ENCODE measurements around the gene GCNT3.
"Not testable (repeated sequence)": the region's sequence is repeated elsewhere in the genome, so short reads cannot be mapped to it uniquely, and the experiment has no call there.

The GCNT3 gene

DNA sequence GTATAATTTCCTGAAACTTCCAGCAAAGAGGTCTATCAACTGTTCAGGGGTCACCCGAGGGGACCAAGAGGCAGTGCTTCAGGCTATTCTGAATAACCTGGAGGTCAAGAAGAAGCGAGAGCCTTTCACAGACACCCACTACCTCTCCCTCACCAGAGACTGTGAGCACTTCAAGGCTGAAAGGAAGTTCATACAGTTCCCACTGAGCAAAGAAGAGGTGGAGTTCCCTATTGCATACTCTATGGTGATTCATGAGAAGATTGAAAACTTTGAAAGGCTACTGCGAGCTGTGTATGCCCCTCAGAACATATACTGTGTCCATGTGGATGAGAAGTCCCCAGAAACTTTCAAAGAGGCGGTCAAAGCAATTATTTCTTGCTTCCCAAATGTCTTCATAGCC lies 6.8 kb downstream of the GCNT3 start:
- H3K9me3 ChIP-seq (ENCODE audit: control insufficient read depth, low read length): no peaks in the 10 kb centered on the region
- no peak overlapping the region for H3K9ac ChIP-seq (ENCODE audit: low read length)
- H3K27me3 ChIP-seq (replicated peaks; ENCODE audit: control insufficient read depth, insufficient read depth, low read length): peaks cover 19% of the 10 kb centered on the region
- no peaks in the 10 kb centered on the region for H3K36me3 ChIP-seq (ENCODE audit: control insufficient read depth, insufficient read depth, low read length, severe bottlenecking)
- no peaks in the 10 kb centered on the region for H3K4me1 ChIP-seq (ENCODE audit: control insufficient read depth, insufficient read depth, low read length)
- H3K4me3 ChIP-seq (ENCODE audit: low read length): no peak overlapping the region
- DNase-seq (ENCODE audit: low read depth): no peak

DNA sequence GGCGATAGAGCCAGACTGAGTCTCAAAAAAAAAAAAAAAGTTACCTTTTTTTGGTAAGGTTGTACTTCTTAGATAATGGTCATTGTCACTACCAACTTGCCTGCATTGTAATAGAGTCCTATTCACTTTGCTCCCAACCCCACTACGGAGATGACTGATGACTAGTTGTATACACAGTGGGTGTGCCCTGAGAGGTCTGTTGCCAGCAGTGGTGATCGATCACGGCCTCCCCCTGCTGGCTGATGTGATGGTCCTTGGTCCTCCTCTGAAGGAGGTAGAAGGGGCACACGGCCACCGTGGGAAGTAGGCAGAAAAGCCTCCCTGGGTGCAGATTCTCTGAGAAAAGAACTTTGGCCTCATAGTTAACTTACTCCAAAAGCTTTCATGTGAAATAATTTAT lies 10.7 kb downstream of the GCNT3 start:
- H3K36me3 ChIP-seq (ENCODE audit: control insufficient read depth, insufficient read depth, low read length, severe bottlenecking): no peaks in the 10 kb centered on the region
- H3K27me3 ChIP-seq (replicated peaks; ENCODE audit: control insufficient read depth, insufficient read depth, low read length): peaks cover 33% of the 10 kb centered on the region
- H3K9ac ChIP-seq (ENCODE audit: low read length): no peak overlapping the region
- DNase-seq (ENCODE audit: low read depth): peak; percentile 59
- no peaks in the 10 kb centered on the region for H3K9me3 ChIP-seq (ENCODE audit: control insufficient read depth, low read length)
- H3K4me3 ChIP-seq (ENCODE audit: low read length): no peak overlapping the region
- H3K4me1 ChIP-seq (ENCODE audit: control insufficient read depth, insufficient read depth, low read length): no peaks in the 10 kb centered on the region

DNA sequence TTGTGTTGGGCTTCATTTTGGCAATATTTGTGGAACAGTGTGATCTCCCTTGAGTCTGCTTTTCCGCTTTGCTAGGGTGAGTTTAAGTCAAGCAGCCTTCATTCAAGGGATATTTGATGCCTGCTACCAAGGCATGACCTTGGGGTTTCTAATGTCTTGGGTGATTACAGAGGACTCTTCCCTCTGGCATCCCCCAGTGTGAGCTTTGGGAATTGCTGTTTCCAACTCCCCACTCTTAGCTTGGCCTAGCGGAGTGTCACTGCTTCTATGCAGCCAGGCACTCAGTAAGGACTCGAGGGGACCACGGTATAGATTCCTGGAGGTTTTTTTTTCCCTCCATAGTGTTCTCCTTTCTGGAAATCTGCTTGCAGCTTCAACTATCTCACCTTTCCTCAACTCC lies 21.1 kb downstream of the GCNT3 start:
- H3K27me3 ChIP-seq (replicated peaks; ENCODE audit: control insufficient read depth, insufficient read depth, low read length): no peaks in the 10 kb centered on the region
- DNase-seq (ENCODE audit: low read depth): no peak
- H3K36me3 ChIP-seq (ENCODE audit: control insufficient read depth, insufficient read depth, low read length, severe bottlenecking): peaks cover 10% of the 10 kb centered on the region
- no peak overlapping the region for H3K9ac ChIP-seq (ENCODE audit: low read length)
- no peaks in the 10 kb centered on the region for H3K4me1 ChIP-seq (ENCODE audit: control insufficient read depth, insufficient read depth, low read length)
- H3K4me3 ChIP-seq (ENCODE audit: low read length): no peak overlapping the region
- no peaks in the 10 kb centered on the region for H3K9me3 ChIP-seq (ENCODE audit: control insufficient read depth, low read length)

DNA sequence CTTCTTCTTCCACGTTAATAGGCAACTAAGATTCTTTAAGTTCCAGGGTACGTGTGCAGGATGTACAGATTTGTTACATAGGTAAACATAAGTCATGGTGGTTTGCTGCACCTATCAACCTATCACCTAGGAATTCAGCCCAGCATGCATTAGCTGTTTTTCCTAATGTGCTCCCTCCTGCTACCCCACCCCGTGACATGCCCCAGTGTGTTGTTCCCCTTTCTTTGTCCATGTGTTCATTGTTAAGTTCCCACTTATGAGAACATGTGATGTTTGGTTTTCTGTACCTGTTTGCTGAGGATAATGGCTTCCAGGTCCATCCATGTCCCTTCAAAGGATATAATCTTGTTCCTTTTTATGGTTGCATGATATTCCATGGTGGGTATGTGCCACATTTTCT lies 24.6 kb downstream of the GCNT3 start:
- DNase-seq (ENCODE audit: low read depth): no peak
- no peaks in the 10 kb centered on the region for H3K4me1 ChIP-seq (ENCODE audit: control insufficient read depth, insufficient read depth, low read length)
- no peaks in the 10 kb centered on the region for H3K27me3 ChIP-seq (replicated peaks; ENCODE audit: control insufficient read depth, insufficient read depth, low read length)

DNA sequence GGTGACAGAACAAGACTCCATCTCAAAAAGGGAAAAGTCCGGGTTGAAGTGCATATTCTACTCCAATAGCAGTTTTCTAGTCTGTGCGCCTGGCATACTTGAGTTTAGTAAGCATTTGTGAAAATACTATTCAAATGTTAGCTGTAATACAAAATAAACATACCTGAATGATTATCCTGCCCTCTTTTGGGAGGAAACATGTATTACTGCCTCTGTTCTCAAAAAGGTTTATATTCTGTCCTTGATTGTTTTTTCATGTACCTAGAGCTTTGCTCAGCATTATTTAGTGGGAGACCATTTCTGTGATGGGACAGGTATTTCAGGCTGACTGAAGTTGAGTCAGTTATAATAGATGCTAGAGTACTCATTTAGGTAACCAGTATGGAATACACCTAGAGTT lies 25.9 kb downstream of the GCNT3 start:
- not testable (repeated sequence) for H3K27me3 ChIP-seq (replicated peaks; ENCODE audit: control insufficient read depth, insufficient read depth, low read length); DNase-seq (ENCODE audit: low read depth); H3K9ac ChIP-seq (ENCODE audit: low read length); H3K4me1 ChIP-seq (ENCODE audit: control insufficient read depth, insufficient read depth, low read length); H3K4me3 ChIP-seq (ENCODE audit: low read length); H3K9me3 ChIP-seq (ENCODE audit: control insufficient read depth, low read length)
- H3K36me3 ChIP-seq (ENCODE audit: control insufficient read depth, insufficient read depth, low read length, severe bottlenecking): peaks cover 44% of the 10 kb centered on the region

More for the DNA sequence above, 24.6 kb downstream of the GCNT3 start:
- Histone ChIP-seq H3K4me3 (ENCODE audit: low read length) (no peak overlapping the region), H3K9ac (ENCODE audit: low read length) (no peak overlapping the region), H3K9me3 (ENCODE audit: control insufficient read depth, low read length) (no peaks in the 10 kb centered on the region), H3K36me3 (ENCODE audit: control insufficient read depth, insufficient read depth, low read length, severe bottlenecking) (peaks cover 35% of the 10 kb centered on the region)

DNA sequence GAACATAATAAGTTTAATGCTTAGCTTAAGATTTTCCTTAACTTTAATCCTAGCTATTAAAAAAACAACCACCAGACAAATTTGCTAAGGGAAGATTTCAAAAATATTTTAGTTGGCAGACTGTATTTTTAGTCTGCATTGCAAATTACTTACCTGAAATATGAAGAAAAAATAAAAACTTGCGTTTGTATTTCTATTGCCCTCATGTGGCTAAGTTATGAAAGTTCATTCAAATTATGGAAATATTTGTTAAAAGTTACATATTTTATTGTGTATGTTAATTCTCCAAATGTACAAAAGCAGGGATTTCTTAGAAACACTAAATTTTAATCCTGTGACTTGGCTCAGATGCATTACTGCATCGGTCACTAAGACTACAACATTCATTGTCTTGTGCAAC lies 30.8 kb downstream of the GCNT3 start:
- Histone ChIP-seq H3K9me3 (ENCODE audit: control insufficient read depth, low read length) (no peaks in the 10 kb centered on the region), H3K36me3 (ENCODE audit: control insufficient read depth, insufficient read depth, low read length, severe bottlenecking) (peaks cover 66% of the 10 kb centered on the region), H3K4me1 (ENCODE audit: control insufficient read depth, insufficient read depth, low read length) (no peaks in the 10 kb centered on the region), H3K9ac (ENCODE audit: low read length) (no peak overlapping the region), H3K27me3 (replicated peaks; ENCODE audit: control insufficient read depth, insufficient read depth, low read length) (no peaks in the 10 kb centered on the region), H3K4me3 (ENCODE audit: low read length) (no peak overlapping the region)
- peak; percentile 40 for DNase-seq (ENCODE audit: low read depth)

DNA sequence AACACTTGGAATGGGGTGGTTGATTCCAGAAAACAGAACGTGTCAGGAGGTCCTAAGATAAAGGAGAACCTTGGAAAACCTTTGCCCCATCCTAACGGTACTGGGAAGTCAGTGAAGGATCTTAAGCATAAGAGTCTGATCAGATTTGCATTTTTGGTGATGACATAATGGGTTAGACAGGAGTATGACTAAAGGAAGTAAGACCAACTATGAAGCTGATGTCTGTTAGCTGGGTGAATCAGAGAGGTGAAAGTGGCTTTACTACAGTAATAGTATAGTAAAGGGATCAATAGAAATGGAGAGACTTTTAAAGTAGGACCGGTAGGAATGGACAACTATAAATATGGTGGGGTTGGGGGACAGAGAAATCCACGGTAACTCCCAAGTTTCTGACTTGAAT lies 33.2 kb downstream of the GCNT3 start:
- Histone ChIP-seq H3K4me3 (ENCODE audit: low read length) (no peak overlapping the region), H3K9me3 (ENCODE audit: control insufficient read depth, low read length) (no peaks in the 10 kb centered on the region), H3K36me3 (ENCODE audit: control insufficient read depth, insufficient read depth, low read length, severe bottlenecking) (peaks cover 58% of the 10 kb centered on the region), H3K4me1 (ENCODE audit: control insufficient read depth, insufficient read depth, low read length) (no peaks in the 10 kb centered on the region), H3K27me3 (replicated peaks; ENCODE audit: control insufficient read depth, insufficient read depth, low read length) (no peaks in the 10 kb centered on the region), H3K9ac (ENCODE audit: low read length) (no peak overlapping the region)
- DNase-seq (ENCODE audit: low read depth): peak; percentile 4

DNA sequence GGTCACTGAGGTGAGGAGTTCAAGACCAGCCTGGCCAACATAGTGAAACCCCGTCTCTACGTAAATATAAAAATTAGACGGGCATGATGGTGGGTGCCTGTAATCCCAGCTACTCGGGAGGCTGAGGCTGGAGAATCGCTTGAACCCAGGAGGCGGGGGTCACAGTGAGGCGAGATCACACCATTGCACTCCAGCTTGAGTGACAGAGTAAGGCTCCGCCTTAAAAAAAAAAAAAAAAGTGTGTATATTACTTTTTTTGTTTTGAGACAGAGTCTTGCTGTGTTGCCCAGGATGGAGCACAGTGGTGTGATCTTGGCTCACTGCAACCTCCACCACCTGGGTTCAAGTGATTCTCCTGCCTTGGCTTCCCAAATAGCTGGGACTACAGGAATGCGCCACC lies 34.2 kb downstream of the GCNT3 start:
- H3K9ac ChIP-seq (ENCODE audit: low read length); DNase-seq (ENCODE audit: low read depth); H3K4me3 ChIP-seq (ENCODE audit: low read length); H3K4me1 ChIP-seq (ENCODE audit: control insufficient read depth, insufficient read depth, low read length); H3K27me3 ChIP-seq (replicated peaks; ENCODE audit: control insufficient read depth, insufficient read depth, low read length); H3K9me3 ChIP-seq (ENCODE audit: control insufficient read depth, low read length): not testable (repeated sequence)
- peaks cover 59% of the 10 kb centered on the region for H3K36me3 ChIP-seq (ENCODE audit: control insufficient read depth, insufficient read depth, low read length, severe bottlenecking)

DNA sequence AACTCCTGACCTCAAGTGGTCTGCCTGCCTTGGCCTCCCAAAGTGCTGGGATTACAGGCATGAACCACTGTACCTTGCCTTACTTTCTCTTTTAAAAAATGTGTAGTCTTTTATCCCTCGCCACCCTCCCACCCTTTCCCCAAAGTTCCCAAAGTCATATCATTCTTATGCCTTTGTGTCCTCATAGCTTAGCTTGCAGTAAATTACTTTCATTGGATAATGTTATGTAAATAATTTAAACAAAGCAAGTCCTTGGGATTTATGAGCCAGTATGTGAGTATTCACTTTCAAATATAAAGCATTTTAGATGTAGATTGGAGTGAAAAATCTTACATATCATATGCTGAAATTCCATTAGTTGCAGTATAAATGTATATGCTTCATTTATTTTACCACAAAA lies 34.7 kb downstream of the GCNT3 start:
- no peak for DNase-seq (ENCODE audit: low read depth)
- H3K27me3 ChIP-seq (replicated peaks; ENCODE audit: control insufficient read depth, insufficient read depth, low read length): no peaks in the 10 kb centered on the region
- H3K4me3 ChIP-seq (ENCODE audit: low read length): no peak overlapping the region
- peaks cover 59% of the 10 kb centered on the region for H3K36me3 ChIP-seq (ENCODE audit: control insufficient read depth, insufficient read depth, low read length, severe bottlenecking)
- H3K4me1 ChIP-seq (ENCODE audit: control insufficient read depth, insufficient read depth, low read length): no peaks in the 10 kb centered on the region
- H3K9ac ChIP-seq (ENCODE audit: low read length): no peak overlapping the region
- no peaks in the 10 kb centered on the region for H3K9me3 ChIP-seq (ENCODE audit: control insufficient read depth, low read length)

DNA sequence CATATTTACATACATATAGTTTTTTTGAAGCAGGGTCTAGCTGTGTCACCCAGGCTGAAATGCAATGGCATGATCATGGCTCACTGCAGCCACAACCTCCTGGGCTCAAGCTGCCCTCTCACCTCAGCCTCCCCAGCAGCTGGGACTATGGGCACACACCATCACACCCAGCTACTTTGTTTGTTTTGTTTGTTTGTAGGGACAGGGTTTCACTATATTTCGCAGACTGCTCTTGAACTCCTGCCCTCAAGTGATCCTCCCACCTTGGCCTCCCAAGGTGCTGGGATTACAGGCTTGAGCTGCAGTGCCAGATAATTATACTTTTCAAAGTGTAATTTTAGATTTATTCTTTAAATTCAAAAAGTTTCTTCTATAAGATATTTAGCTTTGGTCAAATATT lies 35.5 kb downstream of the GCNT3 start:
- no peaks in the 10 kb centered on the region for H3K4me1 ChIP-seq (ENCODE audit: control insufficient read depth, insufficient read depth, low read length)
- H3K9me3 ChIP-seq (ENCODE audit: control insufficient read depth, low read length): no peaks in the 10 kb centered on the region
- no peak overlapping the region for H3K4me3 ChIP-seq (ENCODE audit: low read length)
- H3K9ac ChIP-seq (ENCODE audit: low read length): no peak overlapping the region
- H3K27me3 ChIP-seq (replicated peaks; ENCODE audit: control insufficient read depth, insufficient read depth, low read length): no peaks in the 10 kb centered on the region
- no peak for DNase-seq (ENCODE audit: low read depth)
- peaks cover 59% of the 10 kb centered on the region for H3K36me3 ChIP-seq (ENCODE audit: control insufficient read depth, insufficient read depth, low read length, severe bottlenecking)

DNA sequence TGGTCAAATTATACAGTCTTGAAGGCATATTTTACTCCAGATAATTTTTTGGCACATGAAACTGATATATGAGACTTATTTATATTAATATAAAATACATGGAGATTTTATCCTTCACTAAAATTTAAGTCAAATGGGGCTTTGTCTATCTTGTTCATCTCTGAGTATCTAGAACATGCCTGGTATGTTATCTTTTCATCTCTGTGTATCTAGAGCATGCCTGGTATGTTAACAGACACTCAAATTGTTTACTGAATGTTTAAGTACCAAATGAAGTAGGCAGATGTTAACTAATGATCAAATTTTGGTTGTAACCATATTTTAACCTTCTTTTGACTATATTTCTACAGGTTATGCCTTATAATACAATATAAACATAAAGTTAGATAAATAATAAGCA lies 38.0 kb downstream of the GCNT3 start:
- Histone ChIP-seq H3K9ac (ENCODE audit: low read length) (no peak overlapping the region), H3K9me3 (ENCODE audit: control insufficient read depth, low read length) (no peaks in the 10 kb centered on the region), H3K4me3 (ENCODE audit: low read length) (no peak overlapping the region), H3K36me3 (ENCODE audit: control insufficient read depth, insufficient read depth, low read length, severe bottlenecking) (peaks cover 58% of the 10 kb centered on the region), H3K4me1 (ENCODE audit: control insufficient read depth, insufficient read depth, low read length) (no peaks in the 10 kb centered on the region), H3K27me3 (replicated peaks; ENCODE audit: control insufficient read depth, insufficient read depth, low read length) (no peaks in the 10 kb centered on the region)
- peak; percentile 7 for DNase-seq (ENCODE audit: low read depth)

DNA sequence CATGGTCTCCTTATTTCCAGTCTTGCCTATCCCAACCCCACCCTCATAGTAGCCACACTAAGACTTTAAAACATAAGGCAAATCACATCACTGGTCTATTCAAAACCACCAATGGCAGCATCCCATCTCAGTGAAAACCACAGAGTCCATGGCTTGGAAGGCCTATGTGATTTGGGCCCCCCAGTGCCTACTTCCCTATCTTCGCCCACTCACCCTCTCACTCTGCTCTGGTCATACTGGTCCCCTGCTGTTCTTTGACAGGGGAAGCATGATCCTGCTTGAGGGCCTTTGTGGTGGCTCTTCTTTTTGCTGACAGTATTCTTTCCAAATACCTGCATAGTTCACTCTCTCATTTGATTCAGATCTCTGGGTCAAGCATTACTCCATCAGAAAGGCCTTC lies 42.5 kb downstream of the GCNT3 start:
- no peak for DNase-seq (ENCODE audit: low read depth)
- Histone ChIP-seq H3K27me3 (replicated peaks; ENCODE audit: control insufficient read depth, insufficient read depth, low read length) (no peaks in the 10 kb centered on the region), H3K4me1 (ENCODE audit: control insufficient read depth, insufficient read depth, low read length) (peaks cover 15% of the 10 kb centered on the region), H3K9ac (ENCODE audit: low read length) (no peak overlapping the region), H3K9me3 (ENCODE audit: control insufficient read depth, low read length) (no peaks in the 10 kb centered on the region), H3K36me3 (ENCODE audit: control insufficient read depth, insufficient read depth, low read length, severe bottlenecking) (peaks cover 38% of the 10 kb centered on the region), H3K4me3 (ENCODE audit: low read length) (no peak overlapping the region)
